HG02642 (cell line): ENCODE data around the gene RNF32.

Experiments used
- ATAC-seq: cut with Tn5 transposase; IDR thresholded peaks from one replicate; pipeline ENCODE4 v1.9.1; 2021; ENCODE audit warnings: mild to moderate bottlenecking; ENCODE audit not compliant: unreplicated experiment, poor library complexity

Gene RNF32

DNA sequence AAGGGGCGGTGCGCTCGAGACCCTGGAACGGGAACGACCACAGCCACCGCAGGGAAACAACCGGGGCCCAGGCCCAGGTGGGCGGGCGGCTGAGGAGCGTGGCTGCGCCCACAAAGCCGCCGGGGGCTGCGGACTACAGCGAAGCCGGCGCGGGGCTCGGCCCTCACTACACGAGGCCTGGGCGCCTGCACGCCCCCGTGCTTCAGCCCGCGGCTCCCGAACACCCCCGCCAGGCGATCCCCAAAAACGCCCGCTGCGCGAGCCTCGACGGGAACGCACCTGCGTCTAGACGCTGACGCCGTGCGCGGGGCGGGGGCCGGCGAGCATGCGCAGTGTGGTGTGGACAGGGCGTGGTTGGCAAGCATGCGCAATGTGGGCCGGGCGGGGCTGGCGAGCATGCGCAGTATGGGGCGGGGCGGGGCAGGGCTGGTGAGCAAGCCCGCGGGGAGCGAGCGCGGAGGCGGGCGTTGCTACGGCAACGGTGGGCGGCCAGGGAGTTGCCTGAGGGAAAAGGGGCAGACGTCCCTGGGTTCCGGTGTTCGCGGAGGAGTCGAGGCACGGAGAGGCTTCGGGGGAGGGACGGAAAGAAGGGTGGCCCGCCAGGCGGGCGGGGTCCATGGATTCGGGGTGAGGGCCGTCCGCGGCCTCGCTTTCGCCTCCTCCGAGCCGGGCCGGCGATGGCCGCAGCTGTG is at the start of gene RNF32:
TSS of gene RNF32 (plus strand) at position 518 of the 692 bp plus-strand sequence. CDS start 3,104 bp downstream, outside the sequence.
- peak; percentile 90 for ATAC-seq

DNA sequence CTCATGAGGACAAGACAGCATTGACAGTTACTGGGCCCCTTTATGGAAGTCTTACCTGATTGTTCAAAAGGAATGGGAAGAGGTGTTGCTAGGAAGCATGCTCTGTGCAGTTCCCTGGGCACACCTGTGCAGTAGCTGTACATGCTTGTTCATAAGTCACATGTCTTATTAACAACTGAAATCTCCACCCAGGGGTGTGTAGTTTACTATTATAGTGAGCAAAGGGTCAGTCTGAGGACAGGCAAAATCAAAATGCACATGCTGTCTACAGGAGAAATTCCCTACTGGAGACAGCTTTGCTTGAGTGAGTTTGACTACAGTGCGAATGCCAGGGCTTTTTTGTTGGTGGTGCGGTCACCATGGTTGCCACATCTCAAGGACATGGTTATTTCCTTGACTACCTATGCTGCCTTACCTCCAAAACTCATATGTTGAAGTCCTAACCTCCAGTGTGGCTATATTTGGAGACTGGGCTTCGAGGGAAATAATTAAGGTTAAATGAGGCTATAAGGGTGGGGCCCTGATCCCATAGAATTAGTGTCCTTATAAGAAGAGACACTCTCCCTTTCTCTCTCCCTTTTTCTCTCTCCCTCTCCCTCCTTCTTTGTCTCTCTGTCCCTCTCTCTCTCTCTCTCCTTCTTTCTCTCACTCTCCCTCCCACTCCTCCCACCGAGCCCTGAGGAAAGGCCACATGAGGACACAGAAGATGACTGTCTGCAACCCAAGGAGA is 48.3 kb upstream of the RNF32 start:
- ATAC-seq, result no peak

DNA sequence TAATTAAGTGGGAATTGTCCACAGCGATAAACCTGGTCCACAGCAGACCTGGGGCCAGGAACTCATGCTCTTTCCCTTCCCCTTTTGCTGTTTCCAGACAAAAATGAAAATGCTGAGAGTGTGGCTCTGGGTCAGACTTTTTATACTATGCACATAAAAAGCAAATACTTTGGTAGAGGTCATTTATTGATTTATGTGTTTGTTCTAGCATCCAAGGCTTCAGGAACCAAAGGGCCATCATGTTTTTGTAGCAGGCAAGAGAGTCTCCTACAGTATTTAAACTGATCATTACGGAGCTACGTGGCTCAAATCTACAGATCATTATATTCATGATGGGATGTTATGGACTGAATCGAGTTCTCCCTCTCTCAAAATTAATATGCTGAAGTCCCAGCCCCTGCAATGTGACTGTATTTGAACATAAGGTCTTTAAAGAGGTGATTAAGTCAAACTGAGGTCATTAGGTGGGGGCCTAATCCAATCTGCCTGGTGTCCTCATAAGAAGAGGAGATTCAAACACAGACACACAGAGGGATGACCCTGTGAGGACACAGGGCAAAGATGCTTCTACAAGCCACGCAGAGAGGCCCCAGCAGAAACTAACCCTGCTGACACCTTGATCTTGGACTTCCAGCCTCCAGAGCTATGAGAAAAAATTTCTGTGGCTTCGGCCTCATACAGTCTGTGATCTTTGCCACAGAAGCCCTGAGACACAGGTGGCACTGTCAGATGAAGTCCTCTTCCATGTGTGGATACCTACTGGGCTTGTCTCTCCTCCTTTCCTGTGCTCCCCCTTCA is 46.1 kb upstream of the RNF32 start:
- ATAC-seq, result no peak

- ATAC-seq, result no peak
These were observed 40.1 kb upstream of the RNF32 start for GRCh38 chr7:156600496-156600895.

DNA sequence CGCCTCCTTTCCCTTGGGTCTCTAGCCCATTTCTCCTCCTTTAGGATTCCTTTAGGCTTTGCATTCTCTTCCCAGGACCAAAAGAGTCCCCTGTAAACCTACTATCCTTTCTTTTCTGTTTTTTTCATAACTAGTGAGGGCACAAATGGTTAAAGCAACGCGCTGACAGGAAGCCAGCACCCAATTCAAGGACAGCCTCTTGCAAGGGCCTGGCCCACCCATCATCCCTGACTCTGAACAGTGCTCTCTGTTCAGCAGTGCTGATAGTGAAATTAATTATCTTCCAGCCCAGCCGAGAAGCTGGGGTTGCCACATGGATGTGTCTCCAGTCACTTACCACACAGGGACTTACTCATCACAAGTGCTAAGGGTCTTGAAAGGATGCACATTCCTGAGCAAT is 38.3 kb upstream of the RNF32 start:
- no peak for ATAC-seq

GRCh38 chr7:156603011-156603410 is 37.6 kb upstream of the RNF32 start:
- ATAC-seq, result no peak

DNA sequence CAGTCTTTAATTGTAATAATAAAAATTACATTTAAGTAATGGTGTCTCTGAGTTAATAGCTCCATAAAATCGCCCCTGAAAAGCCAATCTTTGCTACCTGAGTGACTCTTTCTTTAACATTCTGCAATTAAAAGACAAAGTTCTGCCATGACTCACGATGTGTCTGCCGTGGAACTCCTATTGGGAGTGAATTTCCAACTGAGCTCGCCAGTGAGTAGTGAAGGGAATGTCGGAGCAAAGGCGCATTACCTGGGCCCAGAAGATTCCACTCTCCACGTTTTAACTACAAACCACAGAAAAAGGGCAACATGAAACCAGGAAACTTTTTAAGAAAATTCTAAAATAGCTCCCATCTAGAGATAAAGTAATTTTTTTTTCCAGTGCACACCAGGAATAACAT is 36.9 kb upstream of the RNF32 start:
- ATAC-seq, result no peak

DNA sequence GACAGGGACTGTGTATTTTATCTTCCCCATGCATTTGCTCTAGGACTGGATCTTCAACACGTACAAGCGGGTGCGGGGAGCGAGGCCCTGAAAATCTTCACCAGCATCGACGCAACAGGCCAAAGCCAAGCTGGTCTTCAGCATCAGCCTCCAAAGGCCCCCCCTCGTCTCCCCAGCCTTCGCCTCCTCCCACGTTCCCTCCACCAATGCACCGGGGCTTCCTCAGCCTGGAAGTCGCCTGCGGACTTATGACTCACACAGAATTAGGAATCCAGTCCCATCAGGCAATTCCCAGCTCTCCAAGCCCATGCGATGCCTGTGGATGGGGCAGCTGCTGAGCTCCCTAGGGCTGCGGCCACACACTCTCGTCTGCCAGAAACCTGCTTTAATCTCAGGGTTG is 36.3 kb upstream of the RNF32 start:
- no peak for ATAC-seq

DNA sequence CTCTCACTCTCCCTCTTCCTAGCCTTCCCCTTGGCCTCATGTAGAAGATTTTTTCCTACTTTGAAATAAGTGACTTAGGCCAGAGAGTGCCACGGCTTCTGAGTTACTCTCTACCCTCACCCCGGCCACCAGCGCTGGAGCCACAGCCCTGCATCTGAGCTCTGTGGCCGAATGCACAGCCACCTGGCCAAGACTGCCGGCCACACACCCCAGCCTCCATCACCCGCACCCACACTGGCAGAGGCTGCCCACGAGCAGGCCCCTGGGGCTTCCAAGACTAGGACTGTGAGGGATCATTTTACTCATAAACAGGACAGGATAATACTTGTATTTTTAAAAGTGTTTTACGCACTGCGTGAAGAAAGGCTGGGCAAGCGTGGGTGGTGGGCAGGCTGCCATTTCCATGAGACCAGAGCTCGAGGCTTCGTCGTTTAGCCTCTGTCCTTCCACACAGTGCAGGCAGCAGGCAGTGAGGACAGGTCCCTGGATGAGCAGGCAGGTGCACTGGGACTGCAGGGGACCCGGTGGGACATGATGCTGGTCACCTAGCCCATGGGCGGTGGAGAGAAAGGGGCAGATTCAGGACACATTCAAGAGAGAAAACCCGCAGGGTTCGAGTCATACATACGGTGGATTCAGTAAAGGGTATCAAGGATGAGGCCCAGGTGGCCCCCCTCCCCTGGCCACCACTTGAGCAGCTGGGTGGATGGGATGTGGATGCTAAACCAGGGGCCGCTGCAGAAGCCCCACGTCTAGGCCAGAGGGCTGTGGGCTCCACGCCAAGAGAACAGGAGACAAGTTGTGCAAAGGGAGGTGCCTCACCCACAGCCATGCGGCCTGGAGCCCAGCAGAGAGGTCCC is 35.5 kb upstream of the RNF32 start:
- ATAC-seq, result no peak

GRCh38 chr7:156606135-156606534 is 34.4 kb upstream of the RNF32 start:
- ATAC-seq, result no peak

DNA sequence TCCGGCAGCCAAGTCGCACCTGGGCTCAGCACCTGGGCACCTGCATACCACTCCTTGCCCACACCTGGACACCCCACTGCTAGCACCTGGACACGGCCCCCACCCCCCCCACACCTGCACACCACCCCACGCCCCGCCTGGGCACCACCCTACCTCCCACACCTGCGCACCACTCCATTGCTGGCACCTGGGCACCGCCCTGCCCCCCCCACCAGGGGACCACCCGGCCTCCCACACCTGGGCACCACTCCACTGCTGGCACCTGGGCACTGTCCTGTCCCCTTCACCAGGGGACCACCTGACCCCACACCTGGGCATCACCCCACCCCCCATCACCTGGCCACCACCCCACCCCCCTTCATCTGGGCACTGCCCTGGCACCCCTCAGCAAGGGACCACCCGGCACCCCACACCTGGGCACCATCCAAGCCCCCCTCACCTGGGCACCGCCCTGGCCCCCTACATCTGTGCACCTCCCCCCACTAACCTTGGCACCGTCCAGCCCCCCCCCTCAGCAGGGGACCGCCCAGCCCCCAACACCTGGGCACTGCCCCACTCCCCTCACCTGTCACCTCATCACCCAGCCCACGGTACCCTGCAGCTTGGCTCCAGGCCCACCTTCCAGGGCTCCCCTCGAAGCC is 33.8 kb upstream of the RNF32 start:
- no peak for ATAC-seq

DNA sequence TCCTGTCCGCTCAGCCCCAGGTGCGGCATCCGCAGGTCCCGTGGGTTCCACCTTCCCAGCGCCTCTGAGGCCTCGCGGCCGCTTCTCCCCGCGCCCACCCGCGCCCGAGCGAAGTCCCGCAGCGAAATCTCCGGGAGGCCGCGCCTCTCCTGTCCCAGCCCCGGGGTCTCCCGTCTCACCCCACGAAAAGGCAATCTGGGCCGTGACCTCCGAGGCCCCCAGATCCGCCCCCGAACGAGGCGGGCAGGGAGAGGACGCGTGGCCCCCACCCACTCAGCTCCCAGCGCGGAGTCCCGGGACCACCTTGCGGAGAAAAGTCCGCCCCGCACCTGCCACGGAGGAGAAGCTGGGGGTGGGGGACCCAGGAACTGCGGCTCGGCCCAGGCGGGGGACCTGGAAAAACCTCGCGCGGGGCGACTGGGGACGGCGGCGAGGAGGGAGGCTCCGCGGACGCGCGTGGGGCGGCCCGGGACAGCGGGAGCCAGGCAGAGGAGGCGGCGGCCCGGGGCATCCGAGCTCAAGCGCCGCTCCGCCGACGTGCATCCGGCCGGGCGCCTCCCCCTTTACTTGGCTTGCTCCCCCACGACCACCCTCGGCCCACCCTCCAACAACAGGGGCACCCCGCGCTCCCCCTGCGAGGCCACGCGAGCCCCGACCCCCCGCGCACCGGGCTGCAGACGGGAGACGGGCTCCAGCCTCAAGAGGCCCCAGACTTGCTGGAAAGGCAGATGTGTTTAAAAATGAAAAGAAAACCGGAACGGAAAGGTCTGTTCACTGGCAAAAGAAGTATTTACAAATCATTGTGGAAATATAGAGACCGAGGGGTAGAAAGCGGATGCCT is 33.0 kb upstream of the RNF32 start:
- no peak for ATAC-seq

- no peak for ATAC-seq
These were observed 32.4 kb upstream of the RNF32 start for GRCh38 chr7:156608173-156608478.

GRCh38 chr7:156609010-156609877 is 31.3 kb upstream of the RNF32 start:
- ATAC-seq, result no peak

DNA sequence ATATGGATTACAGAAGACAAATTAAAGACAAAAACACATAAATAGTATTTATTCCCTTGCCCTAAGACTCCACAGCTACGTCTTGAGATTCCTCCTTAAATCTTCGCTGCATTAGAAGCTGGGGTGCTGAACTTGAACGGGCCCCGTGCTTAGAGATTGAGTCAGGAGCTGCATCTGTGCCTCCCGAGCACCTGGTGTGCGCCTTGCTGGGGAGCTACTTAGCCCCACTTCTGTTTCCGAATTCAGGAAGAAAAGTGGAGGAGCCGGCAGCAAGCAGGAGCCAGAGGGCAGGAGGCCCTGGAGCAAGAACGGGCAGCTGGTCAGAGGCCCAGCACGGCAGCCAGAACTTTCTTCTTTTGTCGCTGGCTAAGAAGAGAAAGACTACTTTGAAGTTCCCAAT is 30.4 kb upstream of the RNF32 start:
- ATAC-seq, result no peak

GRCh38 chr7:156610601-156611000 is 30.0 kb upstream of the RNF32 start:
- ATAC-seq, result no peak

DNA sequence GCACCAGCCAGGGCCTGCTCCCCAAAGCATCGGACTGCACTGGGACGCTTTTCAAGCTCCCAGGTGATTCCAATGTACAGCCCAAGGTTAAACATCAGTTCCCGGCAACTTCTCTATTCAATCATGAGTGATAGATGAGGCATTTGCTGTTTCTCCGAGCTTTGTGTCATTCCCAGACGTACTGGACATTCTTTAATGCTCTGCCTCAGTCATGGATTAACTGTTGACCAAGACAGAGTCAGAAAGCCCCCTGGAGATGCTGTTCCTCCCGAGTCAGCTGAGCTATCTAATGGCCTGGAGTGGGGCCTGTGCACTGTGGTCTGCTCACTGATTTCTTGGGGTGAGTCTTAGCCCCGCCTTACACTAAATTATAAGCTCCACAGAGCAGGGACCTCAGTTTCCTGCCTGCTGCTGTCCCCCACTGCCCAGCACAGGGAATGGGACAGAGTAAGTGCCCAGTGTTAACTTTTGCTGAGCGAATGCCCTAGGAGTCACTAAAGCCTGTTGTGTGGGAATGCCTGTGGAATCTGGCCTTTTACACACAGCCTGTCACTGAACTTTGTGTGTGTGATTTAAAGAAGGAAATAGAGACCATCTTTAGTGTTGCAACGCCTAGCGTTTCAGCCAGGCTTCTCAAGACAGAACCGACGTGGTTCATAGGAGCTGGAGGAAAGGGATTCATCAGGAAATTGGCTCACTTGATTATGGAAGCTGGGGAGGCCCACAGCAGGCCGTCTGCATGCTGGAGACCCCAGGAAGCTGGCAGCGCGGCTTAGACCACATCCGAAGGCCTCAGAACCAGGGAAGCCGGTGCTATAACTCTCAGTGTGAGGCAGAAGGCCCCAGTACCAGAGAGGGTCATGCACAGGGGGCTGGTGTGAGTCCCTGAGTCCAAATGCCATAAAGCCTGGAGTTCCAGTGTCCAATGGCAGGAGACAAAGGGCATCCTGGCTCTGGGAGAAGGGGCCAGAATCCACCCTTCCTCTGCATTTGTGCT is 29.3 kb upstream of the RNF32 start:
- ATAC-seq, result no peak
